Measurements from ENCODE around the gene UGDH. TPM values are rescaled to one million over a fixed set of nuclear protein-coding genes. Genes with fewer than 3 reads are reported as not detected.

Gene UGDH
- total and polyA plus RNA-seq, 2 of the 8 experiments (the other 6 are each of a cell fraction or from before 2014, with no cell fraction given), result 32.0 to 128 TPM

GRCh38 chr4:39555472-39555871 is 28.2 kb upstream of the UGDH start:
- H3K23me2 ChIP-seq (ENCODE audit: low read depth, low read length), result no peaks in the 10 kb centered on the region
- H2AK5ac ChIP-seq (ENCODE audit: low read depth, low read length), result no peak overlapping the region
- H3K23ac ChIP-seq (ENCODE audit: insufficient read length), result no peak overlapping the region
- ChIA-PET POLR2A (ENCODE audit: partially characterized antibody) (no interaction called here), CTCF (ENCODE audit: partially characterized antibody) (interaction anchor here (0.6 kb wide), 2 partner anchors 14 to 16 kb away, joined by 3 read pairs; no protein-coding TSS in a partner anchor)
- H4K20me1 ChIP-seq (replicated peaks in 1 of 2; ENCODE audit: control insufficient read depth in 1 of 2, insufficient read depth in 2 of 2, low read length in 2 of 2), result no peaks in the 10 kb centered on the region
- no peak overlapping the region for H2AFZ ChIP-seq (ENCODE audit: low read length)
- H3K9ac ChIP-seq (replicated peaks in 1 of 4; ENCODE audit: extremely low read depth in 1 of 4, low read depth in 3 of 4, low read length in 3 of 4), result no peak overlapping the region
- 92% methylated on average over 3 of the region's 3 CpGs; no CpG with 5 or more reads in 1 of the 2 experiments for WGBS, 2 experiments (ENCODE audit: extremely low coverage in 1 of 2, insufficient coverage in 1 of 2, insufficient read length in 1 of 2, insufficient replicate concordance in 2 of 2, low coverage in 1 of 2, low lambda C conversion rate in 2 of 2, missing lambda C conversion rate in 1 of 2)
- no peak overlapping the region for H2BK20ac ChIP-seq (ENCODE audit: low read length)
- H2BK120ac ChIP-seq (replicated peaks; ENCODE audit: low read depth, low read length), result no peak overlapping the region
- H3K27ac ChIP-seq (ENCODE audit: low read depth, low read length), result no peak overlapping the region
- no peaks in the 10 kb centered on the region for H3K9me3 ChIP-seq (ENCODE audit: insufficient read depth in 2 of 2, low read depth in 1 of 2, low read length in 1 of 2)
- no peak overlapping the region for H3K56ac ChIP-seq (replicated peaks; ENCODE audit: insufficient read length, low read depth, low read length)
- no peak overlapping the region for H3K4me3 ChIP-seq (ENCODE audit: extremely low read depth in 1 of 4, insufficient read depth in 2 of 4, low read depth in 3 of 4, low read length in 4 of 4)
- no peaks in the 10 kb centered on the region for H3K4me1 ChIP-seq (replicated peaks in 1 of 4; ENCODE audit: control insufficient read depth in 3 of 4, insufficient read depth in 4 of 4, low read length in 3 of 4)
- no peak overlapping the region for H2BK5ac ChIP-seq (ENCODE audit: low read depth, low read length)
- no peak overlapping the region for H3K4me2 ChIP-seq (ENCODE audit: insufficient read depth in 1 of 2, low read depth in 2 of 2, low read length in 2 of 2)
- no peak overlapping the region for H4K8ac ChIP-seq (ENCODE audit: extremely low read depth, insufficient read depth, low read length)
- no peak overlapping the region for H2BK12ac ChIP-seq (ENCODE audit: low read depth, low read length)
- H3K18ac ChIP-seq (ENCODE audit: extremely low read depth, low read length), result no peak overlapping the region
- H2BK15ac ChIP-seq (ENCODE audit: low read length), result no peak overlapping the region
- H3K14ac ChIP-seq (ENCODE audit: insufficient read length), result no peak overlapping the region
- no peak overlapping the region for H4K91ac ChIP-seq (replicated peaks; ENCODE audit: insufficient read length, low read length)
- H3K79me2 ChIP-seq (ENCODE audit: control insufficient read depth in 1 of 2, insufficient read depth in 2 of 2, low read length in 2 of 2), result no peaks in the 10 kb centered on the region
- TF ChIP-seq GTF2F1 (IDR thresholded peaks at IDR 0.05; ENCODE audit: borderline replicate concordance, low read depth, low read length), result no peak
- FAIRE-seq (no peak), DNase-seq (ENCODE audit: low read depth in 1 of 2, low spot score in 2 of 2) (no peak)
- no peaks in the 10 kb centered on the region for H3K79me1 ChIP-seq (ENCODE audit: low read depth, low read length)
- H3K27me3 ChIP-seq (replicated peaks in 1 of 4; ENCODE audit: control insufficient read depth in 3 of 4, extremely low read depth in 1 of 4, insufficient read depth in 3 of 4, low read length in 3 of 4), result no peaks in the 10 kb centered on the region
- H3K36me3 ChIP-seq (ENCODE audit: control insufficient read depth in 2 of 4, insufficient read depth in 4 of 4, low read length in 3 of 4), result peaks cover 0 to 7% (median 0%) of the 10 kb centered on the region in 4 experiments; a peak in 1 of 8 replicates
- no peak overlapping the region for H4K5ac ChIP-seq (ENCODE audit: insufficient read length, low read depth, low read length)
- H3K4ac ChIP-seq (replicated peaks; ENCODE audit: insufficient read length, low read depth, low read length), result no peak overlapping the region

Measured in H1 (cell line).